WTC11 (cell line): ENCODE results near the gene C12orf56. TPM values are rescaled to one million over a fixed set of nuclear protein-coding genes. Genes with fewer than 3 reads are reported as not detected.

Experiments used
- ATAC-seq: fragments of 200-7000 bp; cut with Tn5 transposase; 2 replicates; pipeline ENCODE4 v1.10.0; 2021; ENCODE audit warnings: mild to moderate bottlenecking, moderate library complexity
- CTCF ChIA-PET: fragments of 300-600 bp; sonication (Branson Sonifier 250); formaldehyde crosslinking; loops from one replicate; lab custom pipeline; 2021; ENCODE audit warnings: antibody characterized with exemption; lab: Charles Lee
- POLR2A ChIA-PET: fragments of 350-600 bp; sonication (Branson Sonifier 250); formaldehyde crosslinking; loops from one replicate; lab custom pipeline; 2021; ENCODE audit warnings: antibody characterized with exemption; lab: Charles Lee
- DNase-seq: peaks from one replicate; pipeline ENCODE4 v3.0.0; 2021; ENCODE audit warnings: low spot score
- H3K27ac Mint-ChIP-seq: 2 replicates; pipeline ENCODE4 v1.8.0; 2021; ENCODE audit warnings: mixed read lengths
- H3K27me3 Mint-ChIP-seq: 2 replicates; pipeline ENCODE4 v1.8.0; 2021; ENCODE audit warnings: low read depth, mild to moderate bottlenecking, moderate library complexity, mixed read lengths
- H3K36me3 Mint-ChIP-seq: 2 replicates; pipeline ENCODE4 v1.8.0; 2021; ENCODE audit warnings: mixed read lengths
- H3K4me1 Mint-ChIP-seq: 2 replicates; pipeline ENCODE4 v1.8.0; 2022; ENCODE audit warnings: mixed read lengths
- H3K4me3 Mint-ChIP-seq: 2 replicates; pipeline ENCODE4 v1.8.0; 2021; ENCODE audit warnings: mild to moderate bottlenecking, moderate library complexity, mixed read lengths
- H3K9me3 Mint-ChIP-seq: 2 replicates; pipeline ENCODE4 v1.8.0; 2021; ENCODE audit warnings: mixed read lengths
- ATF3 ChIP-seq: sonication (generic); formaldehyde crosslinking; conservative IDR thresholded peaks from 2 replicates; pipeline ENCODE4 v1.8.1; 2022; ENCODE audit warnings: mild to moderate bottlenecking, missing genetic modification reagents
- FOXJ3 ChIP-seq: sonication (generic); formaldehyde crosslinking; IDR thresholded peaks from 2 replicates; pipeline ENCODE4 v1.9.0; 2021; ENCODE audit warnings: missing genetic modification reagents, mild to moderate bottlenecking, borderline replicate concordance
- GRHL2 ChIP-seq: fragments of 250-450 bp; sonication (Bioruptor Pico); IDR thresholded peaks from 2 replicates; pipeline ENCODE4 v1.8.0; 2022; ENCODE audit warnings: mild to moderate bottlenecking, moderate library complexity; ENCODE audit not compliant: insufficient replicate concordance, severe bottlenecking
- GTF2I ChIP-seq: fragments of 250-450 bp; sonication (Bioruptor Pico); conservative IDR thresholded peaks from 2 replicates; pipeline ENCODE4 v1.4.0; 2021; ENCODE audit warnings: mild to moderate bottlenecking
- JUN ChIP-seq: sonication (generic); formaldehyde crosslinking; IDR thresholded peaks from 2 replicates; pipeline ENCODE4 v1.8.0; 2023; ENCODE audit warnings: mild to moderate bottlenecking, missing genetic modification reagents
- KAT7 ChIP-seq: sonication (generic); formaldehyde crosslinking; IDR thresholded peaks from 2 replicates; pipeline ENCODE4 v1.8.1; 2023; ENCODE audit warnings: missing genetic modification reagents, mild to moderate bottlenecking, borderline replicate concordance
- MLX ChIP-seq: sonication (generic); formaldehyde crosslinking; IDR thresholded peaks from 2 replicates; pipeline ENCODE4 v1.8.1; 2023; ENCODE audit warnings: mild to moderate bottlenecking, missing genetic modification reagents, moderate library complexity
- NFATC4 ChIP-seq: fragments of 250-450 bp; sonication (Bioruptor Pico); IDR thresholded peaks from 2 replicates; pipeline ENCODE4 v1.9.0; 2021; ENCODE audit warnings: mild to moderate bottlenecking
- NR2C2 ChIP-seq: sonication (generic); formaldehyde crosslinking; IDR thresholded peaks from 2 replicates; pipeline ENCODE4 v1.8.0; 2022; ENCODE audit warnings: mild to moderate bottlenecking, missing genetic modification reagents
- OVOL2 ChIP-seq: fragments of 250-450 bp; sonication (Bioruptor Pico); IDR thresholded peaks from 2 replicates; pipeline ENCODE4 v1.9.0; 2021; ENCODE audit warnings: mild to moderate bottlenecking, borderline replicate concordance
- PREB ChIP-seq: sonication (generic); formaldehyde crosslinking; IDR thresholded peaks from 2 replicates; pipeline ENCODE4 v1.8.1; 2022; ENCODE audit warnings: mild to moderate bottlenecking, missing genetic modification reagents, moderate library complexity, borderline replicate concordance
- PRRX2 ChIP-seq: fragments of 250-450 bp; sonication (Bioruptor Pico); IDR thresholded peaks from 2 replicates; pipeline ENCODE4 v1.8.0; 2021; ENCODE audit warnings: mild to moderate bottlenecking
- RORB ChIP-seq: fragments of 250-450 bp; sonication (Bioruptor Pico); IDR thresholded peaks from 2 replicates; pipeline ENCODE4 v1.9.0; 2021; ENCODE audit warnings: mild to moderate bottlenecking
- SMAD3 ChIP-seq: sonication (generic); formaldehyde crosslinking; IDR thresholded peaks from 2 replicates; pipeline ENCODE4 v1.8.0; 2022; ENCODE audit warnings: missing genetic modification reagents, mild to moderate bottlenecking, borderline replicate concordance
- SOX15 ChIP-seq: fragments of 250-450 bp; sonication (Bioruptor Pico); IDR thresholded peaks from 2 replicates; pipeline ENCODE4 v1.9.0; 2021; ENCODE audit warnings: mild to moderate bottlenecking
- STAT6 ChIP-seq: sonication (generic); formaldehyde crosslinking; conservative IDR thresholded peaks from 2 replicates; pipeline ENCODE4 v1.8.1; 2023; ENCODE audit warnings: mild to moderate bottlenecking, low read depth, missing genetic modification reagents, moderate library complexity
- TCF7 ChIP-seq: sonication (generic); formaldehyde crosslinking; IDR thresholded peaks from 2 replicates; pipeline ENCODE4 v1.8.0; 2022; ENCODE audit warnings: mild to moderate bottlenecking, low read depth, missing genetic modification reagents, moderate library complexity
- TEAD1 ChIP-seq: sonication (generic); formaldehyde crosslinking; IDR thresholded peaks from 2 replicates; pipeline ENCODE4 v1.8.0; 2022; ENCODE audit warnings: mild to moderate bottlenecking, missing genetic modification reagents
- USF1 ChIP-seq: sonication (generic); formaldehyde crosslinking; IDR thresholded peaks from 2 replicates; pipeline ENCODE4 v1.8.0; 2022; ENCODE audit warnings: mild to moderate bottlenecking, missing genetic modification reagents
- ZNF263 ChIP-seq: sonication (generic); formaldehyde crosslinking; IDR thresholded peaks from 2 replicates; pipeline ENCODE4 v1.8.1; 2022; ENCODE audit warnings: low read depth, mild to moderate bottlenecking, moderate library complexity, missing genetic modification reagents
- ZNF317 ChIP-seq: sonication (generic); formaldehyde crosslinking; IDR thresholded peaks from 2 replicates; pipeline ENCODE4 v1.8.1; 2023; ENCODE audit warnings: low read depth, mild to moderate bottlenecking, moderate library complexity, missing genetic modification reagents, borderline replicate concordance
- ZNF396 ChIP-seq: fragments of 250-450 bp; sonication (Bioruptor Pico); IDR thresholded peaks from 2 replicates; pipeline ENCODE4 v1.8.0; 2021; ENCODE audit warnings: mild to moderate bottlenecking, moderate library complexity, borderline replicate concordance
- ZNF416 ChIP-seq: fragments of 250-450 bp; sonication (Bioruptor Pico); IDR thresholded peaks from 2 replicates; pipeline ENCODE4 v1.9.0; 2021; ENCODE audit warnings: mild to moderate bottlenecking, inconsistent platforms
- ZNF425 ChIP-seq: fragments of 250-450 bp; sonication (Bioruptor Pico); conservative IDR thresholded peaks from 2 replicates; pipeline ENCODE4 v1.9.0; 2021; ENCODE audit warnings: mild to moderate bottlenecking
- total RNA-seq: library from RNA; stranded (reverse); gene quantifications from 3 replicates; pipeline ENCODE4 v1.2.3, GENCODE V29; 2021

C12orf56 gene
- total RNA-seq, 1 experiment from 2014 or later, result 2.5 TPM

GRCh38 chr12:64219145-64219544 is 171.4 kb downstream of the C12orf56 start (continued):
- TF ChIP-seq ZNF425, result no peak
- TF ChIP-seq USF1 (CRISPR knock-in tag), result no peak
- no peak for TF ChIP-seq ZNF416 (CRISPR knock-in tag)
- TF ChIP-seq NR2C2 (CRISPR knock-in tag), result no peak
- TF ChIP-seq GTF2I (CRISPR knock-in tag), result no peak
- TF ChIP-seq TCF7 (CRISPR knock-in tag), result no peak
- no peak for TF ChIP-seq RORB (CRISPR knock-in tag)
- TF ChIP-seq TEAD1 (CRISPR knock-in tag), result no peak
- no peak for TF ChIP-seq FOXJ3 (CRISPR knock-in tag)
- no peak for TF ChIP-seq ATF3 (CRISPR knock-in tag)
- TF ChIP-seq ZNF396 (CRISPR knock-in tag), result no peak

GRCh38 chr12:64218597-64218996 is 172.0 kb downstream of the C12orf56 start:
- ChIA-PET POLR2A (interaction anchor here (1.0 kb wide), 1 partner anchor 185 kb away, joined by 4 read pairs; the partner anchor contains the start of gene XPOT), CTCF (interaction anchor here (0.6 to 1.2 kb wide), 3 partner anchors 38 to 375 kb away, joined by 3 to 4 read pairs (median 3); no protein-coding TSS in a partner anchor)
- H3K27me3 Mint-ChIP-seq, result no peaks in the 10 kb centered on the region
- peak overlapping the region; percentile 77 for H3K27ac Mint-ChIP-seq
- no peak overlapping the region for H3K4me3 Mint-ChIP-seq
- no peaks in the 10 kb centered on the region; the same call in 1 of the 2 replicates for H3K36me3 Mint-ChIP-seq
- TF ChIP-seq ZNF416 (CRISPR knock-in tag), result no peak
- no peak for TF ChIP-seq SMAD3 (CRISPR knock-in tag)
- no peak for TF ChIP-seq JUN
- TF ChIP-seq NFATC4 (CRISPR knock-in tag), result no peak
- no peak for TF ChIP-seq ZNF263 (CRISPR knock-in tag)
- TF ChIP-seq STAT6 (CRISPR knock-in tag), result no peak
- no peak for TF ChIP-seq KAT7
- TF ChIP-seq PRRX2 (CRISPR knock-in tag), result no peak
- no peak for TF ChIP-seq PREB (CRISPR knock-in tag)
- no peak for TF ChIP-seq MLX (CRISPR knock-in tag)
- no peak for TF ChIP-seq OVOL2 (CRISPR knock-in tag)
- TF ChIP-seq GRHL2 (CRISPR knock-in tag), result no peak
- TF ChIP-seq TCF7 (CRISPR knock-in tag), result no peak
- TF ChIP-seq ZNF317 (CRISPR knock-in tag), result no peak
- TF ChIP-seq SOX15, result no peak
- no peak for TF ChIP-seq GTF2I (CRISPR knock-in tag)
- ATAC-seq (no peak), DNase-seq (no peak)
- no peaks in the 10 kb centered on the region for H3K9me3 Mint-ChIP-seq
- peaks cover 34% of the 10 kb centered on the region for H3K4me1 Mint-ChIP-seq
